Effector memory CD8-positive, alpha-beta T cell (primary cell): Measurements from ENCODE around the gene TMEM109.

Source experiments
- ATAC-seq: fragments of 150-1000 bp; cut with Tn5 transposase; replicated peaks from 2 replicates; pipeline ENCODE4 v1.10.0; 2021; ENCODE audit warnings: mild to moderate bottlenecking, moderate library complexity
- DNase-seq, 3 experiments: peaks; one replicate each; pipeline ENCODE4 v3.0.0; 2021
- H3K27ac Mint-ChIP-seq, 2 donors: one replicate each; pipeline ENCODE4 v1.8.0; 2022; ENCODE audit warnings: mild to moderate bottlenecking in 2 of 2, mixed read lengths in 2 of 2, moderate library complexity in 2 of 2
- H3K27me3 Mint-ChIP-seq, 2 donors: one replicate each; pipeline ENCODE4 v1.8.0; 2022; ENCODE audit warnings: mixed read lengths in 2 of 2
- H3K36me3 Mint-ChIP-seq: one replicate; pipeline ENCODE4 v1.8.0; 2022; ENCODE audit warnings: mild to moderate bottlenecking, moderate library complexity, mixed read lengths; ENCODE audit not compliant: insufficient read depth
- H3K4me1 Mint-ChIP-seq, 2 donors: one replicate each; pipeline ENCODE4 v1.8.0; 2022; ENCODE audit warnings: low read depth in 2 of 2, mixed read lengths in 2 of 2
- H3K4me3 Mint-ChIP-seq, 2 donors: one replicate each; pipeline ENCODE4 v1.8.0; 2022; ENCODE audit warnings: mild to moderate bottlenecking in 2 of 2, mixed read lengths in 2 of 2, moderate library complexity in 2 of 2
- H3K9me3 Mint-ChIP-seq, 2 donors: one replicate each; pipeline ENCODE4 v1.8.0; 2022; ENCODE audit warnings: mixed read lengths in 2 of 2

Gene TMEM109

GRCh38 chr11:60930394-60930793, 16.4 kb downstream of the TMEM109 start:
- H3K27ac Mint-ChIP-seq, result peak overlapping the region in 1 of 2 donors; percentile 53

GRCh38 chr11:60931917-60932316, 18.0 kb downstream of the TMEM109 start:
- H3K4me3 Mint-ChIP-seq, result no peak overlapping the region
- H3K9me3 Mint-ChIP-seq, result no peaks in the 10 kb centered on the region
- H3K4me1 Mint-ChIP-seq, result no peaks in the 10 kb centered on the region
- peaks cover 9 to 52% of the 10 kb centered on the region in 2 donors for H3K27me3 Mint-ChIP-seq
- no peak overlapping the region for H3K27ac Mint-ChIP-seq
- DNase-seq, result no peak
- peak; percentile 43 for ATAC-seq
- H3K36me3 Mint-ChIP-seq, result peaks cover 6% of the 10 kb centered on the region

More at GRCh38 chr11:60930394-60930793, 16.4 kb downstream of the TMEM109 start:
- ATAC-seq (no peak), DNase-seq (no peak)
- Mint-ChIP-seq H3K4me1 (peaks cover 0 to 1% of the 10 kb centered on the region in 2 donors), H3K9me3 (no peaks in the 10 kb centered on the region), H3K4me3 (no peak overlapping the region), H3K36me3 (peaks cover 6% of the 10 kb centered on the region), H3K27me3 (peaks cover 8 to 67% of the 10 kb centered on the region in 2 donors)

- ATAC-seq (no peak), DNase-seq (no peak)
- Mint-ChIP-seq H3K27ac (no peak overlapping the region), H3K4me1 (no peaks in the 10 kb centered on the region), H3K27me3 (peaks cover 17 to 47% of the 10 kb centered on the region in 2 donors), H3K9me3 (no peaks in the 10 kb centered on the region), H3K4me3 (no peak overlapping the region), H3K36me3 (peaks cover 3% of the 10 kb centered on the region)
Observed at GRCh38 chr11:60932605-60933356, 18.8 kb downstream of the TMEM109 start.

- Mint-ChIP-seq H3K9me3 (no peaks in the 10 kb centered on the region), H3K36me3 (peaks cover 3% of the 10 kb centered on the region), H3K27me3 (peaks cover 25 to 53% of the 10 kb centered on the region in 2 donors), H3K27ac (no peak overlapping the region), H3K4me3 (no peak overlapping the region), H3K4me1 (no peaks in the 10 kb centered on the region)
- DNase-seq, result no peak
- no peak for ATAC-seq
Observed at GRCh38 chr11:60933416-60934123, 19.6 kb downstream of the TMEM109 start.

GRCh38 chr11:60934124-60934789, 20.3 kb downstream of the TMEM109 start:
- DNase-seq (no peak), ATAC-seq (no peak)
- Mint-ChIP-seq H3K27ac (no peak overlapping the region), H3K27me3 (peaks cover 27 to 56% of the 10 kb centered on the region in 2 donors), H3K4me3 (no peak overlapping the region), H3K36me3 (peaks cover 6% of the 10 kb centered on the region), H3K9me3 (no peaks in the 10 kb centered on the region), H3K4me1 (no peaks in the 10 kb centered on the region)

GRCh38 chr11:60934790-60935605, 21.0 kb downstream of the TMEM109 start:
- no peak overlapping the region for H3K4me3 Mint-ChIP-seq
- peaks cover 27 to 48% of the 10 kb centered on the region in 2 donors for H3K27me3 Mint-ChIP-seq
- H3K4me1 Mint-ChIP-seq, result no peaks in the 10 kb centered on the region
- ATAC-seq, result no peak
- no peak for DNase-seq
- H3K36me3 Mint-ChIP-seq, result peaks cover 6% of the 10 kb centered on the region
- H3K9me3 Mint-ChIP-seq, result no peaks in the 10 kb centered on the region
- no peak overlapping the region for H3K27ac Mint-ChIP-seq

- peaks cover 24 to 41% of the 10 kb centered on the region in 2 donors for H3K27me3 Mint-ChIP-seq
- ATAC-seq, result no peak
- no peak overlapping the region for H3K4me3 Mint-ChIP-seq
- peaks cover 6% of the 10 kb centered on the region for H3K36me3 Mint-ChIP-seq
- no peaks in the 10 kb centered on the region for H3K4me1 Mint-ChIP-seq
- no peaks in the 10 kb centered on the region for H3K9me3 Mint-ChIP-seq
- DNase-seq, result no peak
- no peak overlapping the region for H3K27ac Mint-ChIP-seq
Observed at GRCh38 chr11:60935676-60936442, 21.9 kb downstream of the TMEM109 start.

- H3K36me3 Mint-ChIP-seq, result peaks cover 6% of the 10 kb centered on the region
- no peak for DNase-seq
- H3K27ac Mint-ChIP-seq, result no peak overlapping the region
- peaks cover 29 to 41% of the 10 kb centered on the region in 2 donors for H3K27me3 Mint-ChIP-seq
- no peak overlapping the region for H3K4me3 Mint-ChIP-seq
- ATAC-seq, result no peak
- H3K9me3 Mint-ChIP-seq, result no peaks in the 10 kb centered on the region
- H3K4me1 Mint-ChIP-seq, result no peaks in the 10 kb centered on the region
Observed at GRCh38 chr11:60936467-60937143, 22.6 kb downstream of the TMEM109 start.

GRCh38 chr11:60937144-60937527, 23.2 kb downstream of the TMEM109 start:
- peaks cover 6% of the 10 kb centered on the region for H3K36me3 Mint-ChIP-seq
- ATAC-seq (no peak), DNase-seq (no peak)
- no peaks in the 10 kb centered on the region for H3K9me3 Mint-ChIP-seq
- peaks cover 30 to 41% of the 10 kb centered on the region in 2 donors for H3K27me3 Mint-ChIP-seq
- no peaks in the 10 kb centered on the region for H3K4me1 Mint-ChIP-seq
- no peak overlapping the region for H3K4me3 Mint-ChIP-seq
- H3K27ac Mint-ChIP-seq, result no peak overlapping the region

- H3K4me1 Mint-ChIP-seq, result no peaks in the 10 kb centered on the region
- no peak for ATAC-seq
Observed at GRCh38 chr11:60937811-60938210, 23.9 kb downstream of the TMEM109 start.

GRCh38 chr11:60938500-60938899, 24.5 kb downstream of the TMEM109 start:
- peaks cover 6% of the 10 kb centered on the region for H3K36me3 Mint-ChIP-seq
- no peaks in the 10 kb centered on the region for H3K9me3 Mint-ChIP-seq
- peak overlapping the region; percentile 5 to 9 for H3K27ac Mint-ChIP-seq
- peaks cover 30 to 41% of the 10 kb centered on the region in 2 donors for H3K27me3 Mint-ChIP-seq
- DNase-seq, result no peak
- ATAC-seq, result no peak
- H3K4me1 Mint-ChIP-seq, result no peaks in the 10 kb centered on the region
- H3K4me3 Mint-ChIP-seq, result no peak overlapping the region

More at GRCh38 chr11:60937811-60938210, 23.9 kb downstream of the TMEM109 start:
- H3K27ac Mint-ChIP-seq, result peak overlapping the region in 1 of 2 donors; percentile 5
- no peak for DNase-seq
- H3K27me3 Mint-ChIP-seq, result peaks cover 30 to 41% of the 10 kb centered on the region in 2 donors
- H3K36me3 Mint-ChIP-seq, result peaks cover 6% of the 10 kb centered on the region
- H3K4me3 Mint-ChIP-seq, result no peak overlapping the region
- H3K9me3 Mint-ChIP-seq, result no peaks in the 10 kb centered on the region

- no peak overlapping the region for H3K27ac Mint-ChIP-seq
Observed at GRCh38 chr11:60939301-60939700, 25.3 kb downstream of the TMEM109 start.

More at GRCh38 chr11:60939301-60939700, 25.3 kb downstream of the TMEM109 start:
- no peak for ATAC-seq
- no peak for DNase-seq
- Mint-ChIP-seq H3K27me3 (peaks cover 35 to 41% of the 10 kb centered on the region in 2 donors), H3K4me1 (no peaks in the 10 kb centered on the region), H3K4me3 (no peak overlapping the region), H3K36me3 (peaks cover 6% of the 10 kb centered on the region), H3K9me3 (no peaks in the 10 kb centered on the region)
